A549 treated with RU486 at 1 μM for 4 hours (cell line): ENCODE data around the gene TSC2. TPM values are rescaled to one million over a fixed set of nuclear protein-coding genes. Genes with fewer than 3 reads are reported as not detected.

Experiments used
- total RNA-seq: library from RNA; stranded (reverse); fragments of 200-300 nt; extraction: Qiagen RNA extraction; gene quantifications from 5 replicates; pipeline ENCODE4 v1.2.3, GENCODE V29; 2022; ENCODE audit warnings: low read depth

Gene TSC2
- 27.9 to 39.7 TPM (median 36.6 TPM) in 5 replicates for total RNA-seq

DNA sequence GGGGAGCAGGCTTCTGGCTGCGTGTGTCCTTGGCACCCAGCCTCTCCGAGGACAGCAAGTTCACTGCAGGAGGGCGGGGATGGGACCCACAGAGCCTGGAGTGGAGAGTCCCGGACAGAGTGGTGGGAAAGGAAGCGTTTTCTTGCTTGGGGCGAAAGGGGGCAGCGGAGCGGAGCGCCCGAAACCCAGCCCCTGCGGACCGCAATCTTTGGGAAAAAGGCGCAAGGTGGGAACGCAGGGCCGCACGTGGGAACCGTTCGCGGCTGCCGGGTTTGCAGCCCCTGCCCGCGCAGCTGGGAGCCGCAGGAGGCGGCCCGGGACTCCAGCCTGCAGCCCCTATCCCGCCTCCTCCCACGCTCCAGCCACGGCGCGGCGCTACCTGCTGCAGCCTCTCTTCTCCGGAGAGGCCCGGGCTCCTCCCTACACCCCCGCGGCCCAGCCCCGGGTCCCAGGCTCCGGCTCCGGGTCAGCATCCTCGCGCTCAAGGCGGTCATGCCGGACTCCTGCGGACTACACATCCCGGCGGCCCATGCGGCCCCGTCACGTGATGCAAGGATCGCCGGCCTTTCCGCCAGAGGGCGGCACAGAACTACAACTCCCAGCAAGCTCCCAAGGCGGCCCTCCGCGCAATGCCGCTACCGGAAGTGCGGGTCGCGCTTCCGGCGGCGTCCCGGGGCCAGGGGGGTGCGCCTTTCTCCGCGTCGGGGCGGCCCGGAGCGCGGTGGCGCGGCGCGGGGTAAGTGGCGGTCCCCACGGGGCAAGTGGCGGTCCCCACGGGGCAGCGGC, at the start of gene TSC2, which contains the start of gene NTHL1:
Gene TSC2 (plus strand): TSS at position 656 of the 786 bp plus-strand sequence. CDS start 631 bp downstream, outside the sequence.
Gene NTHL1 (minus strand): TSS at position 505 of the 786 bp plus-strand sequence. CDS start 11 bp downstream, at position 494.

GRCh38 chr16:2009791-2010510, 37.8 kb upstream of the TSC2 start, which contains the start of gene ZNF598:
TSS of gene ZNF598 (minus strand) at chr16:2009821.

DNA sequence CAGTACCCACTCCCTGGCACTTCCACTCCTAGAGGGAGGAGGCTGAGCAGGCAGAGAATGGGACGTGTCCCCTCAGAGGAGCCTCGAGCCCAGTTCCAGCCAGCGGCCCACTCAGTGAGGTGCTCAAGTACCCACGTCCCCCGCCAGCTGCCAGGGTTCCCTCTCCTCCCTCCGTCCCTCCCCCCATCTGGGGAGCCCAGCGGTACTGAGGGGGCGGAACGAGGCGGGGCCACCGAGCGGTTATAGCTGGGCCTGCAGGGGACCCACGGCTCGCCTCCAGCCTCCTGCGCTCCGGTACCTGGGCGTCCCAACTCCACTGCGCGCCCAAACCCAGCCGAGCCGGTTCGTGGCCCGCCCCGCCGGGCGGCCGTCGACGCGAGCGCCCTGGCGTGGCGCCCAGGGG, 28.3 kb upstream of the TSC2 start, which contains the start of gene NPW:
Gene NPW (plus strand): TSS at position 268 of the 403 bp plus-strand sequence.

GRCh38 chr16:2026461-2027023, 21.2 kb upstream of the TSC2 start, which contains the start of gene NHERF2:
TSS of gene NHERF2 (plus strand) at chr16:2026902. CDS start at chr16:2027006, 104 bp downstream.

GRCh38 chr16:2135770-2136490, 88.1 kb downstream of the TSC2 start, which contains the start of gene PKD1:
TSS of gene PKD1 (minus strand) at chr16:2135898. CDS start at chr16:2135689, 209 bp downstream.

Other genes starting within 250 kb of the TSC2 start
- 58.5 to 71.3 TPM (median 68.8 TPM) in 5 replicates for gene HAGH, start 221.2 kb upstream of the TSC2 start, total RNA-seq
- 45.6 to 53.0 TPM (median 47.7 TPM) in 5 replicates for gene FAHD1, start 220.8 kb upstream of the TSC2 start, total RNA-seq
- gene MEIOB, start 175.8 kb upstream of the TSC2 start, total RNA-seq, result 1.4 to 3.0 TPM (median 2.0 TPM) in 5 replicates
- gene HS3ST6, start 129.6 kb upstream of the TSC2 start, total RNA-seq, result 1.8 to 4.2 TPM (median 3.1 TPM) in 5 replicates
- 22.1 to 31.7 TPM (median 31.4 TPM) in 5 replicates for gene MSRB1, start 104.8 kb upstream of the TSC2 start, total RNA-seq
- 0.03 to 0.37 TPM in 2 of 5 replicates, not detected in the others for gene RPL3L, start 93.3 kb upstream of the TSC2 start, total RNA-seq
- gene NDUFB10, start 88.4 kb upstream of the TSC2 start, total RNA-seq, result 244 to 325 TPM (median 265 TPM) in 5 replicates
- gene RPS2, start 83.2 kb upstream of the TSC2 start, total RNA-seq, result 3,640 to 5,391 TPM (median 5,287 TPM) in 5 replicates
- gene RNF151, start 81.1 kb upstream of the TSC2 start, total RNA-seq, result not detected in 5 replicates
- gene TBL3, start 75.9 kb upstream of the TSC2 start, total RNA-seq, result 29.2 to 42.3 TPM (median 37.3 TPM) in 5 replicates
- gene NOXO1, start 66.5 kb upstream of the TSC2 start, total RNA-seq, result 0.16 to 0.44 TPM (median 0.28 TPM) in 4 of 5 replicates, not detected in the other
- gene GFER, start 63.8 kb upstream of the TSC2 start, total RNA-seq, result 24.7 to 44.2 TPM (median 41.3 TPM) in 5 replicates
- gene SYNGR3, start 58.0 kb upstream of the TSC2 start, total RNA-seq, result 4.4 to 9.7 TPM (median 6.7 TPM) in 5 replicates
- 43.5 to 62.6 TPM (median 56.0 TPM) in 5 replicates for gene ZNF598, start 38.2 kb upstream of the TSC2 start, total RNA-seq
- 0.92 to 2.0 TPM (median 1.0 TPM) in 4 of 5 replicates, not detected in the other for gene NPW, start 28.2 kb upstream of the TSC2 start, total RNA-seq
- gene NHERF2, start 21.1 kb upstream of the TSC2 start, total RNA-seq, result 34.8 to 57.8 TPM (median 54.9 TPM) in 5 replicates
- 30.8 to 47.1 TPM (median 43.6 TPM) in 5 replicates for gene NTHL1, start 151 bp upstream of the TSC2 start, total RNA-seq
- 37.4 to 56.1 TPM (median 48.8 TPM) in 5 replicates for gene PKD1, start 87.9 kb downstream of the TSC2 start, total RNA-seq
- gene RAB26, start 100.6 kb downstream of the TSC2 start, total RNA-seq, result 2.7 to 5.0 TPM (median 4.0 TPM) in 5 replicates
- gene TRAF7, start 107.8 kb downstream of the TSC2 start, total RNA-seq, result 39.8 to 58.6 TPM (median 51.7 TPM) in 5 replicates
- 0.26 to 0.95 TPM (median 0.49 TPM) in 5 replicates for gene CASKIN1, start 148.6 kb downstream of the TSC2 start, total RNA-seq
- gene MLST8, start 157.5 kb downstream of the TSC2 start, total RNA-seq, result 35.7 to 53.7 TPM (median 52.7 TPM) in 5 replicates
- gene BRICD5, start 162.9 kb downstream of the TSC2 start, total RNA-seq, result 2.9 to 6.6 TPM (median 4.6 TPM) in 5 replicates
- gene PGP, start 166.9 kb downstream of the TSC2 start, total RNA-seq, result 16.8 to 38.1 TPM (median 35.4 TPM) in 5 replicates
- gene E4F1, start 175.6 kb downstream of the TSC2 start, total RNA-seq, result 17.8 to 28.1 TPM (median 24.2 TPM) in 5 replicates
- gene DNASE1L2, start 188.5 kb downstream of the TSC2 start, total RNA-seq, result 0.56 to 1.4 TPM (median 1.2 TPM) in 5 replicates
- 45.6 to 91.2 TPM (median 87.6 TPM) in 5 replicates for gene ECI1, start 203.6 kb downstream of the TSC2 start, total RNA-seq
- 263 to 286 TPM (median 267 TPM) in 5 replicates for gene RNPS1, start 220.1 kb downstream of the TSC2 start, total RNA-seq